Suprapubic skin (tissue), 4 donors: Measurements from ENCODE around the gene E2F3. TPM values are rescaled to one million over a fixed set of nuclear protein-coding genes. Genes with fewer than 3 reads are reported as not detected.
A peak's percentile ranks its signal among the peaks of the same experiment; 100 is the strongest.

ENCODE experiments used
- DNase-seq, 2 donors: peaks; one replicate each; pipeline ENCODE4 v3.0.0-alpha.2; 2019; ENCODE audit warnings: low spot score in 2 of 2
- H3K27ac ChIP-seq: fragments of 200-600 bp; sonication (generic); one replicate; pipeline ENCODE4 v1.5.1; 2019
- H3K27me3 ChIP-seq: fragments of 200-600 bp; sonication (generic); one replicate; pipeline ENCODE4 v1.5.1; 2019
- H3K36me3 ChIP-seq: fragments of 200-600 bp; sonication (generic); one replicate; pipeline ENCODE4 v1.5.1; 2019
- H3K4me1 ChIP-seq: fragments of 200-600 bp; sonication (generic); one replicate; pipeline ENCODE4 v1.5.1; 2019
- H3K4me3 ChIP-seq: fragments of 200-600 bp; sonication (generic); one replicate; pipeline ENCODE4 v1.5.1; 2019; ENCODE audit warnings: mild to moderate bottlenecking
- H3K9me3 ChIP-seq: fragments of 200-600 bp; sonication (generic); one replicate; pipeline ENCODE4 v1.5.1; 2019
- EP300 ChIP-seq: sonication (generic); formaldehyde crosslinking; IDR thresholded peaks from one replicate; pipeline ENCODE4 v1.6.1; 2017; ENCODE audit warnings: antibody characterized with exemption
- POLR2A ChIP-seq, 2 donors: fragments of 450-650 bp; IDR thresholded peaks; one replicate each; pipeline ENCODE4 v1.6.1; 2017; ENCODE audit warnings: antibody characterized with exemption in 2 of 2, mild to moderate bottlenecking in 2 of 2, moderate library complexity in 2 of 2
- POLR2AphosphoS5 ChIP-seq, 3 donors: sonication (generic); formaldehyde crosslinking; IDR thresholded peaks; one replicate each; pipeline ENCODE4 v1.6.1; 2017; ENCODE audit warnings: antibody characterized with exemption in 3 of 3
- WGBS: methylation state at CpG from one replicate; pipeline ENCODE4 v1.1.5; 2018; 5-methylcytosine and 5-hydroxymethylcytosine counted together
- total RNA-seq, 4 donors: library from RNA; depleted of rRNA; stranded (reverse); fragments of >200 nt; gene quantifications; one replicate each; pipeline ENCODE4 v1.1.0, GENCODE V29; 2016
- TF ChIP-seq, protein P1 (sequence below), 2 donors: fragments of 200-600 bp in 1 of 2; fragments of 450-650 bp in 1 of 2; sonication (generic) in 1 of 2; IDR thresholded peaks; one replicate each; pipeline ENCODE4 v1.5.1; 2016 to 2019; ENCODE audit warnings: antibody characterized with exemption in 2 of 2, mild to moderate bottlenecking in 1 of 2, moderate library complexity in 1 of 2

The E2F3 gene
- total RNA-seq, 4 donors from 2014 or later, result 1.9 to 3.6 (median 2.9) TPM

GRCh38 chr6:20386218-20386617 lies 15.5 kb upstream of the E2F3 start:
- Histone ChIP-seq H3K27ac (no peak overlapping the region), H3K9me3 (no peaks in the 10 kb centered on the region), H3K36me3 (no peaks in the 10 kb centered on the region), H3K4me3 (no peak overlapping the region), H3K4me1 (no peaks in the 10 kb centered on the region), H3K27me3 (no peaks in the 10 kb centered on the region)
- TF ChIP-seq, protein P1, sequence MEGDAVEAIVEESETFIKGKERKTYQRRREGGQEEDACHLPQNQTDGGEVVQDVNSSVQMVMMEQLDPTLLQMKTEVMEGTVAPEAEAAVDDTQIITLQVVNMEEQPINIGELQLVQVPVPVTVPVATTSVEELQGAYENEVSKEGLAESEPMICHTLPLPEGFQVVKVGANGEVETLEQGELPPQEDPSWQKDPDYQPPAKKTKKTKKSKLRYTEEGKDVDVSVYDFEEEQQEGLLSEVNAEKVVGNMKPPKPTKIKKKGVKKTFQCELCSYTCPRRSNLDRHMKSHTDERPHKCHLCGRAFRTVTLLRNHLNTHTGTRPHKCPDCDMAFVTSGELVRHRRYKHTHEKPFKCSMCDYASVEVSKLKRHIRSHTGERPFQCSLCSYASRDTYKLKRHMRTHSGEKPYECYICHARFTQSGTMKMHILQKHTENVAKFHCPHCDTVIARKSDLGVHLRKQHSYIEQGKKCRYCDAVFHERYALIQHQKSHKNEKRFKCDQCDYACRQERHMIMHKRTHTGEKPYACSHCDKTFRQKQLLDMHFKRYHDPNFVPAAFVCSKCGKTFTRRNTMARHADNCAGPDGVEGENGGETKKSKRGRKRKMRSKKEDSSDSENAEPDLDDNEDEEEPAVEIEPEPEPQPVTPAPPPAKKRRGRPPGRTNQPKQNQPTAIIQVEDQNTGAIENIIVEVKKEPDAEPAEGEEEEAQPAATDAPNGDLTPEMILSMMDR (IDR thresholded peaks at IDR 0.05), result no peak
- TF ChIP-seq POLR2AphosphoS5 (IDR thresholded peaks at IDR 0.05) (no peak), EP300 (no peak), POLR2A (IDR thresholded peaks at IDR 0.05) (no peak)
- WGBS, result 81% methylated on average over 1 of the region's 1 CpG
- DNase-seq, result no peak

- no peak overlapping the region for H3K4me3 ChIP-seq
- WGBS, result 80% methylated on average over 2 of the region's 2 CpGs
- no peaks in the 10 kb centered on the region for H3K27me3 ChIP-seq
- TF ChIP-seq EP300 (no peak), POLR2A (IDR thresholded peaks at IDR 0.05) (no peak), POLR2AphosphoS5 (IDR thresholded peaks at IDR 0.05) (no peak)
- TF ChIP-seq, protein P1 (IDR thresholded peaks at IDR 0.05), result no peak
- no peaks in the 10 kb centered on the region for H3K4me1 ChIP-seq
- DNase-seq, result no peak
- H3K36me3 ChIP-seq, result no peaks in the 10 kb centered on the region
- no peak overlapping the region for H3K27ac ChIP-seq
- no peaks in the 10 kb centered on the region for H3K9me3 ChIP-seq
These were observed 12.6 kb upstream of the E2F3 start for GRCh38 chr6:20389066-20389465.

DNA sequence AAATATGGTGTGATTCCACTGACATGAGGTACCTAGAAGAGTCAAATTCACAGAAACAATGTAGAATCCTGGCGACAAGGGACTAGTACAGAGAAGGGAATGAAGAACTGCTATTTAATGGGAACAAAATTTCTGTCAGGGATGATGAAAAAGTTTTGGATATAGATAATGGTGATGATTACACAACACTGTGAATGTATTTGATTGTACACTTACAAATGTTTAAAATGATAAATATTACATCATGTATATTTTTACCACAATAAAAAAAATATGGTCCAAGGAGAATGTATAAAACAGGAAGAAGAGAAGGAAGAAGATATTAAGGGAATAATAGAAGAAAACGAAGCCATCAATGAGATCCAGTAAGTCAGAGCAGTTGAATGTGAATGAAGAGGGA lies 8.4 kb upstream of the E2F3 start:
- no peak overlapping the region for H3K4me3 ChIP-seq
- WGBS, result 83% methylated on average over 2 of the region's 2 CpGs
- no peak for DNase-seq
- no peak overlapping the region for H3K27ac ChIP-seq
- TF ChIP-seq POLR2A (IDR thresholded peaks at IDR 0.05) (no peak), EP300 (no peak), POLR2AphosphoS5 (IDR thresholded peaks at IDR 0.05) (no peak)
- TF ChIP-seq, protein P1 (IDR thresholded peaks at IDR 0.05), result no peak
- H3K36me3 ChIP-seq, result no peaks in the 10 kb centered on the region
- H3K27me3 ChIP-seq, result no peaks in the 10 kb centered on the region
- no peaks in the 10 kb centered on the region for H3K4me1 ChIP-seq
- no peaks in the 10 kb centered on the region for H3K9me3 ChIP-seq

DNA sequence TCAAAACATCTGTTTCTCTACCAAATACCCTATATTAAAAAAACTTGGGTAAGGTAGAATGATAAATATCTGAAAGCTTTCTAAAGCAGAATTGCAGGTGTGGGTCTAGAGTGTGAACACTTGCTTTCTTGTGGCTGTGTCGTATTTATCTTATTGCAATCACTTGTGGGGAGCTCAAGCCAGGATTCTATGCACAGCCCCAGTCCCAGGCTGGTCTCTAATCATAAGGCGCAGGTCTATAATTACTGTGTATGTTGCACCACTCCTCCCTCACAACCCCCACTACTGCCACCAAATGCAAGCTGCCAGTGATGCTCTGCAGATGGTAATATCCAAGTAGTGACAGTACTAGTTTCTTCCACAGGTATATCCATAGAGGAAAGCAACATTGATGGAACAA lies 2.2 kb upstream of the E2F3 start:
- Histone ChIP-seq H3K27ac (no peak overlapping the region), H3K9me3 (no peaks in the 10 kb centered on the region), H3K4me1 (peaks cover 19% of the 10 kb centered on the region), H3K36me3 (no peaks in the 10 kb centered on the region), H3K27me3 (no peaks in the 10 kb centered on the region), H3K4me3 (no peak overlapping the region)
- TF ChIP-seq POLR2AphosphoS5 (IDR thresholded peaks at IDR 0.05) (no peak), EP300 (no peak), POLR2A (IDR thresholded peaks at IDR 0.05) (no peak)
- TF ChIP-seq, protein P1 (IDR thresholded peaks at IDR 0.05), result no peak
- no peak for DNase-seq
- 90% methylated on average over 2 of the region's 2 CpGs for WGBS

DNA sequence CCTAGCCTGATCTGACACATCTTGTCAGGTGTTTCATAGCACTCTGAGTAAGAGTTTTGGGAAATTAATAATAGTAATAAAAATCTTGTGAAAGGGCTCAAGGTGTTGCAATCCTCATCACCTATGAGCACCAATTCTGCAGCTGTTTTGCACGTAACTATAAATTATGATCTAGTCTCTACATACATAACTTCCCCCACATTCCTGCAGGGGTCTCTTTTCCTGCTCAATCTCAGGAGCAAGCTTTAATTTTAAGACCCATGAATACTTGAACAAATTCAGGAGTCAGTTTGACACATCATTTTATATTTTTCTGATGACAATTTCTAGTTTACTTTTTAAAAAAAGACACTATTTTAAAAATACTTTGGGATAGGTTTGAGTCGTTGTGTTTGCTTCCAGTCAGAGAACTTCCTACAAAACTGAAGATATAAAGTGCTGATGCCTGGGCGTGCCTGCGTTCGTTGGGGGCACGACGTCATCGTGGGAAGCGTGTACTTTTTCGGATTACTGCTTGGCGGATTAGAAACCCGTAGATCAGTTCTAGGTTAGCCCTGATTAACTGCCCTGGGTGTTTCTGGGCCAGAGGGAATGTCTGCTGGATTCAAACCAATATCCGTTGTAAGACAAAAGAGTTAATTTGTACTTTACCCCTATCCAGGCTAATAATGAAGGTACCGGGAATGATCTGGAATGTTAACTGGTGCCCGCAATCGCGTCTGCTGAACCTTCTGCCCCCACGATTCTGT lies 1.0 kb upstream of the E2F3 start:
- 3% methylated on average over 18 of the region's 18 CpGs for WGBS
- peak in 1 of 2 donors; percentile 69 for DNase-seq
- peak overlapping the region; percentile 53 for H3K27ac ChIP-seq

More for the DNA sequence above, 1.0 kb upstream of the E2F3 start:
- Histone ChIP-seq H3K36me3 (no peaks in the 10 kb centered on the region), H3K27me3 (no peaks in the 10 kb centered on the region), H3K9me3 (no peaks in the 10 kb centered on the region), H3K4me3 (peak overlapping the region; percentile 90), H3K4me1 (peaks cover 24% of the 10 kb centered on the region)
- TF ChIP-seq, protein P1 (IDR thresholded peaks at IDR 0.05), result no peak
- no peak for TF ChIP-seq POLR2A (IDR thresholded peaks at IDR 0.05)
- no peak for TF ChIP-seq EP300
- TF ChIP-seq POLR2AphosphoS5 (IDR thresholded peaks at IDR 0.05), result no peak
